ENCODE results near the gene ZNF507.

GRCh38 chr19:32427536-32427935 lies 82.1 kb downstream of the ZNF507 start:
- TF ChIP-seq CTCF (IDR thresholded peaks at IDR 0.05; ENCODE audit: insufficient read depth, low read depth, low read length) (no peak), EZH2 (IDR thresholded peaks at IDR 0.05; ENCODE audit: insufficient read depth, low read length) (no peak)

Data from astrocyte (in vitro differentiated cells and primary cell).